GM19438 (cell line): ENCODE measurements around the gene TUBB2A.

Source experiments
- ATAC-seq: cut with Tn5 transposase; IDR thresholded peaks from one replicate; pipeline ENCODE4 v1.9.1; 2021; ENCODE audit warnings: low read depth; ENCODE audit not compliant: unreplicated experiment

The TUBB2A gene

GRCh38 chr6:3125815-3126214 lies 31.5 kb downstream of the TUBB2A start:
- no peak for ATAC-seq

DNA sequence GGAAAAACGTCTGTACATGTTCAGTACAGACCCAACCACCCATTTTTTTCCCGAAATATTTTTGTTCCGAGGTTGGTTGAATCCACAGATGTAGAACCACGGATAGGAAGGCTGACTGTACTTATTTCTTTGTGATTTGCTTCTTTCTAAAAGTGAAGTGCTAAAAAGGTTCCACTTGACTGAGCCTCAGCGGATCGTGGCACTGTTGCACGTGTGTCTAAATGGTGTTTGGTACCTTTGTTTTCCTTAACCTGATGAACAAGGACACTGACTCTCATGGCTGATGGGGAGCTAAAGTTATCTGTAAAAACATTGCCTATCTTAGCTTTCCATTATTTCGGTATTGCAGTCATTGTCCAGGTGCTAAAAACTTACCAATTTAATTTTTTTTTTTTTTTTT lies 32.7 kb downstream of the TUBB2A start:
- no peak for ATAC-seq

- ATAC-seq, result no peak
Observed at GRCh38 chr6:3122823-3123182, 34.5 kb downstream of the TUBB2A start.

DNA sequence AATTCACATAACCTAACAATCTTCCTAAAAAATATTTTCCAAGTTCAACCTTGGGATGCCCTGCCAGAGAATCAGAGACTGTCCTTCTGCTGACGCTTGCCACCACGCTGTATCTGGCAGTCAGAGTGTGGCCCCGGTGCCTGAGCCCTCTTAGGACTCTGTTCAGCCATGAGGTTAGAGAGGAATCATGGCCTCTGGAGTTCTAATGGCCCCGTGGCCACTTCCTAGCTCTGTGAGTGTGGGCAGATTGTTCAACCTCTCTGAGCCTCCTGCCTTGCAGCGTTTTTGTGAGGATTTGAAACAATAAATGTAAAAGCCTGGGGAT lies 36.6 kb downstream of the TUBB2A start:
- ATAC-seq, result no peak

- ATAC-seq, result peak; percentile 35
Observed at GRCh38 chr6:3119040-3119723, 38.2 kb downstream of the TUBB2A start.

- ATAC-seq, result peak; percentile 90
Observed at GRCh38 chr6:3118353-3119039, 38.8 kb downstream of the TUBB2A start, which contains the start of gene BPHL. TSS of gene BPHL (plus strand) at chr6:3118711. CDS start at chr6:3118741, 30 bp downstream.

- no peak for ATAC-seq
Observed at GRCh38 chr6:3117912-3118352, 39.4 kb downstream of the TUBB2A start.

DNA sequence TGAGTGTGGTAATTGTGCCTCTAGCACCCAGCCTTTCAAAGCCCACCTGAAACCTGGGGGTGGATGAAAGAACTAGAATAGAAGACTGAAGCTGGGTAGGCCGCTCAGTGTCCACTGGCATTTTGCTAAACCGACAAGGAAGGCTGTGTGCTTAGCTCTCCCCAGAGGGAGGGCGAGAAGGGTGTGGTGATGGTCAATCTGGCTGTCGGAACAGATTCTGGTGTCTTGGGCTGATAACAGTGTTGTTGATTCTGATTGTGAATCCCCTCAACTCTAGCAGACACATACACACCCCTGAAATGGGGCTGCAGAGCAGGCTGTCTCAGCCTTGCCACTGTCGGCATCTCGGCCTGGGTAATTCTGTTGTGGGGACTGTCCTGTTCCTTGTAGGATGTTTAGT lies 43.0 kb downstream of the TUBB2A start:
- ATAC-seq, result no peak

- no peak for ATAC-seq
Observed at GRCh38 chr6:3109761-3110160, 47.6 kb downstream of the TUBB2A start.

DNA sequence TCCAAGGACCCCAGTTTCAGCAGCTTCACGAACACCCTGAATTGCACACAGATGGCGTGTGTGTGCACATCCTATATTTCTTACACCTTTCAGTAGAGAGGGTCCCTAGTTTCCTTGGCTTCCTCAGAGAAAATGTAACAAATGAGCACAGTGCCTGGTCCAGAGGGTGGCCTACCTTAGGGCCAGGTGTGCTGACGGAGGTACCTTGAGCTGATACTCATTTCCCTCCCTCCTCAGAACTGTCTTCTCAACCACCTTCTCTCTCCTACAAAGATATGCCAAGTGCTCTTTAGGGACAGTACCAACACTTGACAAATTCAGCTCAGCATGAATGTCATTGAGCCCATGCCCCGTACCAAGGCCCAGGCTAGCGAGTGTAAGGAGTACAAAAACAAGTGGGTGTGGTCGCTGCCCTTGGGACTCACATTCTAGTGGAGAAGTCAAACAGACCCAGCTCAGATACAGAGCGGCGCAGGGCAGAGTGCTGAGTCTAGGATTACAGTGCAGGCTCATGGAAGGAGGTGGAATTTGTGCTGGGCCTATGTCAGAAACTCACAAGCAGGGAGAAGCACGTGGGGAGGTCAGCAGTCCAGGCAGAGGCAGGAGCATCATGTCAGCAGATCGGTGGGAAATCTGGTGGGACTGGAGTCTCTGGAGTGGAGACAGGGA lies 48.5 kb downstream of the TUBB2A start:
- ATAC-seq, result no peak
